ENCODE results near the gene LRR1.
A peak's percentile ranks its signal among the peaks of the same experiment; 100 is the strongest.
"Not testable (repeated sequence)": the region's sequence is repeated elsewhere in the genome, so short reads cannot be mapped to it uniquely, and the experiment has no call there.

LRR1 gene

GRCh38 chr14:49634547-49635334 is 36.0 kb downstream of the LRR1 start, which contains the start of gene DNAAF2:
DNAAF2 (minus strand) TSS chr14:49635244; CDS start chr14:49635149, 95 bp downstream.
- peak; percentile 23 for DNase-seq

GRCh38 chr14:49636866-49637265 is 38.1 kb downstream of the LRR1 start:
- no peak for DNase-seq

- no peak for DNase-seq
Measured at GRCh38 chr14:49637534-49638078, 38.9 kb downstream of the LRR1 start.

- DNase-seq = no peak
Measured at GRCh38 chr14:49640540-49641417, 42.0 kb downstream of the LRR1 start.

- no peak for DNase-seq
Measured at GRCh38 chr14:49641697-49642129, 43.0 kb downstream of the LRR1 start.

GRCh38 chr14:49642163-49642562 is 43.4 kb downstream of the LRR1 start:
- DNase-seq = no peak

- no peak for DNase-seq
Measured at GRCh38 chr14:49653508-49653907, 54.8 kb downstream of the LRR1 start.

GRCh38 chr14:49654511-49654910 is 55.8 kb downstream of the LRR1 start:
- DNase-seq = no peak

- DNase-seq = not testable (repeated sequence)
Measured at GRCh38 chr14:49657500-49657899, 58.8 kb downstream of the LRR1 start.

GRCh38 chr14:49659526-49660455 is 61.1 kb downstream of the LRR1 start:
- no peak for DNase-seq
